GM21786 (cell line): ENCODE measurements around the gene KCMF1.
A peak's percentile ranks its signal among the peaks of the same experiment; 100 is the strongest.
"Not testable (repeated sequence)": the region's sequence is repeated elsewhere in the genome, so short reads cannot be mapped to it uniquely, and the experiment has no call there.

Experiments used
- ATAC-seq: cut with Tn5 transposase; IDR thresholded peaks from one replicate; pipeline ENCODE4 v1.9.1; 2021; ENCODE audit not compliant: unreplicated experiment

The KCMF1 gene

DNA sequence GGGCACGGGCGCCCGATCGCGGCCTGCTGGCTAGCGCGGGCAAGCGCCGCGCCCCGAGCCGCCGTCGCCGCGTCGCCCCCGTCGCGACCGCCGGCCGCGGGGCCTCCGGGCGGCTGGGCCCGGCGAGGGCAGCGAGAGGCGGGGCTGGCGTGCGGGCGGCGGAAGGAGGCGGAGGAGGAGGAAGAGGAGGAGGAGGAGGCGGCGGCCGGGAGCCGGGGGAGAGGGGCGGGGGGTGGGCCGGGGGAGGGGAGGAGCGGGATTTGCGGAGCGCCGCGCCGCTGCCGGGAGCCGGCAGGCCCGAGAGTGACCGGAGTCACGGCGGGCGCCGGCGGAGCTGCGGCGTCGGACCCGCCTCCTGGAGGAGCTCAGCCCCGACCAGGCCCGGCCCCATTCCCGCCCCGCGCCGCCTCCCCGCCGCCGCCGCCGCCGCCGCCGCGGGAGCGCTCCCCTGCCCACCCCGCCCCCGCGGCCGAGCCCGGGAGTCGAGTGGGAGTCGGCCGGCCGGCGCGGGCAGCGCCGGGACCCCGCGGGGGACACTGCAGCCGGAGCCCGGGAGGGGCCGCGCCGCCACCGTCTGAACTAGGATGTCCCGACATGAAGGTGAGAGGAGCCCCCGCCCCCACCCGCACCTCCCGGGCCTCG lies at the start of gene KCMF1:
TSS of gene KCMF1 (plus strand) at position 294 of the 642 bp plus-strand sequence. CDS start at position 585, 291 bp downstream.
- ATAC-seq, result peak; percentile 48

DNA sequence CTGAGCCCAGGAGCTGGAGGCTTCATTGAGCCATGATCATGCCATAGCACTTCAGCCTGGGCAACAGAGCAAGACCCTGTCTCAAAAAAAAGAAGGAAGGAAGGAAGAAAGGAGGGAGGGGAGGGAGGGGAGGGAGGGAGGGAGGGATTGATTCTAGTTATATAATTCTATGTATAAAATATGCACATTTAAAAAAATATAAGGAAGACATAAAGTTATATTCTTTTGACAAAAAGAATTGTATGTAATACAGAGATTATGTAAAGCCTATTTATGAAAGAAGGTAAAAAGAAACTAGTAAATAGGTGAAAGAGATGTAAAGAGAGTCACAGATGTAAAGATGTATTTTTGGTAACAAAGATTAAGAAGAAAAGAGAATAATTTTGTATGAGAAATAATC lies 48.0 kb upstream of the KCMF1 start:
- no peak for ATAC-seq

DNA sequence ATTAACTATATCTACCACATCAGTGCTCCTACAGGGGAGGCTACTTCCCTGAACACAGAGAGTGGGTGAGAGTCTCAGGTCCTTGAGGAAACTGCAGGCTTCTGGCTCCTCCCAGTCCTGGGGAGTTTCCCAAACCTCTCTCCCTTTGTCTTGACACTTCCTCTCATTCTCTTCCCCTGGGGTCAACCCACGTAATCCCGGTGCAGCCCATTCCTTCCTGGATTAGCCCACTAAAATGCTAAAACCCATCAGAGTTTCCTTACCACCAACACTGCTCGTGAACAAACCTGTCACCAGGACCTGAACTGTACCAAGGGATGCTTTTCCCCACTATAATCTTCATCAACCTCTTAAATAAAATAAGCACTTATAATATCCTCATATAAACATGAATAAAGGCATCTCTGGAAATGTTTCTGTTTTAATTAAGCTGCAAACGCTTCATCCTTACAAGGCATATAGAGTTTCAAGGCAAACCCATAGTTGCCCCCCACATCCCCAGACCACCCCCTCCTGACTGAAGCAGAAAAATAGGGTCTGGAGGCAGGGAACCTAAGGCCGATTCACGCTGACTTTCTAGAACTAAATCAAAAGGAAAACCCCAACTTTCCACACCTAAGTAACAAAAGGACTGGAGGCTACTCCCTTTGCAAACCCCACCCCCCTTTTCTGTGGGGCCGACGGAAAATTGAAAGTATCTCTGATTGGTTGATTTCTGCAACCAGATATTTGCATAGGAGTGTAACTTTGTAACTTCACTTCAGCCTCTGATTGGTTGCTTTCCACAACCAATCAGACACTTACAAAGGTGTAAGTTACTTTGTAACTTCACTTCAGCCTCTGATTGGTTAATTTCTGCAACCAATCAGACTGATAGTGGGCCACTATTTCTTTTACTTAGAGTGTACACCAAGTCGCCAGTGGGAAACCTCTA lies 46.5 kb upstream of the KCMF1 start:
- peak; percentile 17 for ATAC-seq

DNA sequence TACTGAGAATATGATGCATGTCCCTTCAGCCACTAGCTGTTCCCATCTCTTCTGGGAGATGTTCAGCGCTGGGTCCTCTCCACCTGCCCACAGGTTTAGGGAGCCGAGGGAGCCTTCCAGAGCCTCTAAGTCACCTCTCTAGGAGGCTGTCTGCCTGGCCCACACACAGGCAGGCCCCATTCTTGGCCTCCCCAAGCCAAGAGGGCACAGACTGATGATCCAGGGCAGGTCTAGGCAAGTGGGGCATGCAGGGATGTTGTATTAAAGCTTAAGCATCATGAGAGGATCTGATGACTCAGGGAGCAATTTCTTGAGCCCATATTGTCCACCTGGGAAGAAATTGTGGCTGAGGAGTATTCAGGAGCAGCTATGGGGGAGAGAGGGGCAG lies 45.6 kb upstream of the KCMF1 start:
- no peak for ATAC-seq

DNA sequence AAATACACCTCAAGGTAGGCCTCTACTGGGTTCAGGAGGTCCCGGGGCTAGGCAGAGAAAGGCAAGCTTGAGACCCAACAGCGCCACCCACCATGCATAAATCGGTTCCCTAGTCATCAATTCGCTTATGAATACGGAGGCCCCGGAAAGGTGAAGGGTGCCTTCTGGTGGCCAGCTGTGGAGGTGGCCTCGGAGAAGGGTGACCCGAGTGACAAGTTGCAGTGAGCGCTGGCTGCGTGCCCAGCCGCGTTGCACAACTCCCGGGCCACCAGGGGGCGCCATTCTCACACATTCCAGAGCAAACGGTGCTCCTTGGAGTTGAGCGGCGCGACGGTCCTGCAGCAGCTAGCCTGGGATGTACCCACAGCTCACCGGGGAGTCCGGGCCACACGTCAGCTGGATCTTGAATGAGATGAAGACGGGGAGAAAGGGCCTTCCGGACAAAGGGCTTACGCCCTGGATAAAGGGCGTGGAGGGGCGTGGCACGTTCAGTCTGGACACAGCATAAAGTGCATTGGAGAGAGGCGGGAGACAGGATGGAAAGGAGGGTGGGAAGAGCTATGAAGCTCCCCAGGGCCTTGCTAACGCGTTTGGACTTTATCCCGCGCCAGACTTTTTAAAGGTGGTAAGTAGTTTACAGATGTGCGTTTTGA lies 45.1 kb upstream of the KCMF1 start:
- peak; percentile 84 for ATAC-seq

DNA sequence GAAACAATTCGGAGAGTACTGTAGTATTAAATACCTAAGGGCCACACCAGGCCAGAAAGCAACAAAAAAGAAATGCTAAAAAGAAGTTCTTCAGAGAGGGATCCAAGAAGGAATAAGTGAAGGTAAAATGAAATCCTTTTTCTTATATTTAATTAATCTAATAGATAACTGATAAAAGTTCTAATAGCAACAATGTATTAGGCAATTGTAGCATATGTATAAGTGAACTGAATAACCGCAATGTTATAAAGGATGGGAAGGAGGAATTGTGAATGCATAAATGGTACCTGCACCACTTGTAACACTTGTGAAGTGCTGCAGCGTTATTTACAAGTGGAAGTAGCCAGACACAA lies 43.7 kb upstream of the KCMF1 start:
- no peak for ATAC-seq

DNA sequence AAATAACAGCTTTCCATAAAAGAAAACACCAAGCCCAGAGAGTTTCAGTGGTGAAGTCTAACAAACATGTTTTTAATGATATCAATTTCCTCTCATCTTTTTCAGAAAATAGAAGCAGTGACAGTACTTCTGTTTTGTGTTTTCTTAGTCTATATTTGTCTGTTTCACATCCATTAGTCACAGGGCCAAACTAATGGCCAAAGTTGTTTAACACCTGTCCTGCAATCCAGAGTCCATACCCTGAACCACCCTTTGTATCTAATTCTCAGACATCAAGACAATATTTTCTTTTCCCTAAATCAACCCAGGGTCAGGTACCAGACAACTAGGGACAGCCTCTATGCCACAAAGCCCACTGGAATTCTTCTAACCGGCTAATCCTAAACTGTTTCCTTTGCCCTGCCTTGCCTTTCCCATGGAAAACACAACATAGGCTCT lies 39.6 kb upstream of the KCMF1 start:
- ATAC-seq, result peak; percentile 78

DNA sequence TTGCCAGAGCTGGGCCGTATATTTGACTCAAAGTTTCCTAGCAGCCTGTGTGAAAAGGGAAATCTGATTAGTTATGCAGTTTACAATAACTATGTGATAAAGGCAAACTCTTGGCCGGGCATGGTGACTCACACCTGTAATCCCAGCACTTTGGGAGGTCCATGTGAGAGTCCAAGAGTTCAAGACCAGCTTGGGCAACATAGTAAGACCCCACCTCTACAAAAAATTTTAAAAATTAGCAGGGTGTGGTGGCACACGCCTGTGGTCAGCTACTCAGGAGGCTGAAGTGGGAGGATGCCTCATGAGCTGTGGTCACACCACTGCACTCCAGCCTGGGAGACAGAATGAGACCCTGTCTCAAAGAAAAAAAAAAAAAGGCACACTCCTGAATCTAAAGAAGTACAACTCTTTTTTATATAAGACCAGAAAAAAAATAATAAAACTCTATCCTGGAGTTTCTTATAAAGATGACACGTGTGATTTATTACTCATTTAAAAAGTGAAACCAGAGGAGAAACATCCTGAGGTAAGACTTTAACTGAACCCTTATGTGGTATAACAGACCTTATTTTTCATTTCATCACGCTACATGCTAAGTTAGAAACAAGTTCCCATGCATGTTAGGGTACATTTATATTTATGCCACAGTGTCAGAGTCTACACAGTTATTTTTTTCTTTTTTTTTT lies 32.6 kb upstream of the KCMF1 start:
- peak; percentile 38 for ATAC-seq

DNA sequence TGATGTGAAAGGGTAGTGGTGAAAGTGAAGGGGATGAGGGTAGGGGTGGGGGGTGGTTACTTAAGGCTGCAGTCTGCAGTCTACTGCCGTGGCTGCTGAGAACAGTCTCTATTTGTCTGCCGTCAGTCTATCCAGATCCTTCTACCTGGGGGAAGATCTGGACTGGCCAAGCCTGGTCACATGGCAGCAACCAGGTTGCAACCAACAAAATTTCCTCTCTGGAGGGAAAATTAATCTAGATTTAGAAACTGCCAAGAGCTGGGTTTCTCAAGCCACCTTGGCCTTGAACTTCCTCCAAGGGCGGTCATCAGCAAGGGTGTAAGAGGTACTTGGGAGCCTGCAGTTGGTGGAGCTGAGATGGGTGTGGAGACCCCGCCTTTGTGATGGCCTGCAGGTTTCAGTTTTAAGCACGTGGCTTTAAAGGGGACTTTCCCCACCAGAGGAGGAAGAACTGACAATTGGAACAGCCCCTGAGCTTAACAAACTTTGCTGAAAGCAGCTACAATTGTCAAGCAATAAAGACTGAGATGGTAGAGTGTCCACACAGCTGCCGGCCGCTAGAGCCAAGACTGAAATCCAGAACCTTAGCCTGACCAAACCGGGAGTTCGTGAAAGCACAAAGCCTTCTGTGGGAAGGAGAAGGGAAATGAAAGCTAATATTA lies 31.4 kb upstream of the KCMF1 start:
- ATAC-seq, result peak; percentile 75

DNA sequence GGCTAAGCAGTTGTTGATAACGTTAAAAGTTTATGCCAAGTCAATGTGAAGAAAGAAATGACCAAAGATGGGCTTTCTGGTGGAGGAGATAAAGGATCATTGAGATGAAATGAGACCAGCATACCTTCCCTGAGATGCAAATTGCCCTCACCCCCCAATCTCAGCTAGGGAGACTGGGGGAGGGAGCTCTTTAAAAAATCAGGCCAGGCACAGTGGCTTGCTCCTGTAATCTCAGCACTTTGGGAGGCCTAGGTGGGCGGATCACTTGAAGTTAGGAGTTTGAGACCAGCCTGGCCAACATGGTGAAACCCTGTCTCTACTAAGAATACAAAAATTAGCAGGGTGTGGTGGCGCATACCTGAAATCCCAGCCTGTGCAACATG lies 30.9 kb upstream of the KCMF1 start:
- ATAC-seq, result peak; percentile 1

DNA sequence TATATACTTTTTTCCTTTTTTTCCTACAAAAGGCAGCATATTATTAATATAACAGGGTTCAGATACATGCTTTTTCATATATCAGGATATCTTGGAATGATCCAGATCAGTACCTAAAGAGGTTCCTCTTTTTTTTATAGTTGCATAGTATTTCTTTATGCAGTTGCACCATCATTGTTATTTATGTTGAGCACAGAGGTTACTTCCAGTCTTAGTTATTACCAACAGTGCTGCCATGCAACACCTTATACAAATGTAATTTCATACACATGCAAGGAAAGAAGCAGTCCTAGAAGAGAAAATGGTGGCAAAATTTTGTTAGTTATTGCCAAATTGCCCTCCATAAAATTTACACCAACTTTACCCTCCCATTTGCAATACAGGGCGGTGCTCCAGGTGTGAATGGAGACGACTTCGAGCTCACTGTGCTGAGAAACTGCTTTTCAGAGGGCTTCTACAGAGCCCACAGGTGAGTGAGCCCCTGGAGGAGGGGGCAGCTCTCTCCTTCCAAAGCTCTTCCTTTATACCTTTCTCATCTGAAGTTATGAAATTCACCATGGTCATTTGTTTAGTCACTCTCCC lies 30.0 kb upstream of the KCMF1 start:
- ATAC-seq, result no peak

DNA sequence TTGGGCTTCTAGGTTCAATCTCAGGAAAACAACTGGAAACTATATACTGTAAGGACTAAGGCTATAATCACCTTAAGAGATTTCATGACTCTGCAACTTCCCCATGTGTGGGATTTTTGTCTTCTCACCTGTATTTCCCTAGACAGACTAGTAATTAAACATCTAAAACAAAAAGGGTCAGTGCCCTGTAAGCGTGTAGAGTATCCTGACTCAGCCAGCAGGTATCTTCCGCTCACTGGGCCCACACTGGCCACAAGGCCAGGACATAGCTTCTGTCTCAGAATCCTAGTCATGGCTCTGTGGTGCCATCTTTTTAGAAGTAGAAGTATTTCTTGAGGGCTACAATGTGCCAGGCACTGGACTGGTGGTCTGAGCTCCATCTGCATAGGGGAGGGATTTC lies 28.8 kb upstream of the KCMF1 start:
- no peak for ATAC-seq

DNA sequence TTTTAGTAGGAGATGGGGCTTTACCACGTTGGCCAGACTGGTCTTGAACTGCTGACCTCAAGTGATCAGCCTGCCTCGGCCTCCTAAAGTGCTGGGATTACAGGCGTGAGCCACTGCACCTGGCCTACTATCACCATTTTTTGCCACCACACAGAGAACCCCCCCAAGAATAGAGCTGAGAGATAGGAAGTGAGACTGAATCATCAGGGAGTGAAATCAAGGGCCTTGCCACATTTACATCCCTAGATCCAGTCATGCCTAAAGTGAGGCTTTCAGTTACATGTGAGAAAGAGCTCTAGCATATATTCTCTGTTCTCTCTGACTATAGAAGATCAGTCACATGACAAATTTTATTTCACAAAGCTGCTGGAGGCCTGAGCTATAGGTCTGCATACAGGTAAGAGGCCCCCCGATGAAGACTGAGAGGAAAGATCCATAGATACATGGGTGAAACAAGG lies 28.0 kb upstream of the KCMF1 start:
- peak; percentile 29 for ATAC-seq

DNA sequence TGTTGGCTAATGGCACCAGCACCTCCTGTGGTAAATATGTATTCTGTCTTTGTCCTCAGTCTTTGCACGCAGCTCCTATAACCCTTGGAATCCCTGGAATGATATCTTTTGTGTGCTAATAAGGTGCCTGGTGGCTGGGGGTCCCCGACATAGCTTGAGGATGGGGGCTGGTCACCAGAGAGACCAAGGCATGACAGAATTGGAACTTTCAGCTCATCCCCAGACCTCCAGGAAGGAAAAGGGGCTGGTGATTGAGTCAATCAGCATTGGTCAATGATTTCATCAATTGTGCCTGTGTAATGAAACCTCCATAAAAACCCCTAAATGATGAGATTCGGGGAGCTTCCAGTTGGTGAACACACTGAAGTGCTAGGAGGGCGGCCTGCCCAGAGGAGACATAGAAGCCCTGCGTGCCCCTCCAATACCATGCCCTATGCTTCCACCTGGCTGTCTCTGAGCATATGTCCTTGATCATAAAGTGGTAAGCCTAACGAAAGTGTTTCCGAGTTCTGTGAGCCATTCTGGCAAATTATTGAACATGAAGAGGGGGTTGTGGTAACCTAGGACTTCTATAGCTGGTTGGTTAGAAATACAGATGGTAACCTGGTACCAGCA lies 26.6 kb upstream of the KCMF1 start:
- ATAC-seq, result no peak

DNA sequence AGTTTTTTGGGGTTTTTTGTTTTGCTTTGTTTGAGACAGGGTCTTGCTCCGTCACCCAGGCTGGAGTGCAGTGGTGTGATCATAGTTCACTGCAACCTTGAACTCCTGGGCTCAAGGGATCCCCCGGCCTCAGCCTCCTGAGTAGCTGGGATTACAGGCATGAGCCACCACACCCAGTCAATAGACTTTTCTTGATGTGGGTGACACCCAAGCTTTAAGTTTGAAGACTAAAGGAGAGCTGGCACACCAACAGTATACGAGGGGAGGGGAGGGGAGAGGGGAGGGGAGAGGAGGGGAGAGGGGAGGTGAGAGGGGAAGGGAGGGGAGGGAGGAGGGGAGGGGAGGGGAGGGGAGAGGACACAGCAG lies 25.1 kb upstream of the KCMF1 start:
- ATAC-seq, result not testable (repeated sequence)

DNA sequence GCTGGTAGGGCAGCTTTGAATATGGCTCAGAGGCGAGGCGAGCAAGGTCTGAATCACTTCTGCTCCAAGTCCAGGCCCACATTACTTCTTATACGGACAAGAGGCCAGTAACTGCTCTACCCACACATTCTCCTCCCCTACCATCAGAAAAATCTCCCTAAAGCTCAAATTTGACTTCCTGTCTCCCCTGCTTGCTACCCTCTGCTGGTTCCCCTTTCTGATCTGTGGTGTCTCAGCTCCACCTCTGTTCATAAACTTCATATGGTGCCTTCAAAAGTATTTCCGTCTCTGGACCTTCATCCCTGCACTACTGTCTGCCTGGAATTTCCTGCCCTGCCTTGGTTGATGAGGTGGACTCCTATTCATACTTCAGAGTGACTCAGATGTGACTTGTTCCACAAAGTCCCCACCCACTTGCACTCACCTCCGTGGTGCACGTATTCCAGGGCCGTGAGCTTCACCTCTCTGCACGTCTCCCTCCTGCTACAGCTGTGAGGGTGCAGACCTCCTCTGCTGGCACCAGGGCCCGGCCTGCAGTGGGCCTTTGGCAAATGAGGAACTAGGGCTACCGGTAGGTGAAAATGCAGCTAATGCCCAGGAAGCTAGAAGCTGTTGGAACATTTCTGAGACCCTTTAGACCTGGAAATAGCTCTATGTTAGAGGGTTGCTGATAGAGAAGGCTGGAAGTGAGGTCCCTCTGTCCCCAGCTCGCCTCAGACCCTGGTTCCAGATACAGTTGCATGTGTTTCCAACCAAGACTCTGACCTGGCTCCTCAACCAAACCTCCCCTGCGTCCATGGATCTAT lies 24.6 kb upstream of the KCMF1 start:
- ATAC-seq, result peak; percentile 68

DNA sequence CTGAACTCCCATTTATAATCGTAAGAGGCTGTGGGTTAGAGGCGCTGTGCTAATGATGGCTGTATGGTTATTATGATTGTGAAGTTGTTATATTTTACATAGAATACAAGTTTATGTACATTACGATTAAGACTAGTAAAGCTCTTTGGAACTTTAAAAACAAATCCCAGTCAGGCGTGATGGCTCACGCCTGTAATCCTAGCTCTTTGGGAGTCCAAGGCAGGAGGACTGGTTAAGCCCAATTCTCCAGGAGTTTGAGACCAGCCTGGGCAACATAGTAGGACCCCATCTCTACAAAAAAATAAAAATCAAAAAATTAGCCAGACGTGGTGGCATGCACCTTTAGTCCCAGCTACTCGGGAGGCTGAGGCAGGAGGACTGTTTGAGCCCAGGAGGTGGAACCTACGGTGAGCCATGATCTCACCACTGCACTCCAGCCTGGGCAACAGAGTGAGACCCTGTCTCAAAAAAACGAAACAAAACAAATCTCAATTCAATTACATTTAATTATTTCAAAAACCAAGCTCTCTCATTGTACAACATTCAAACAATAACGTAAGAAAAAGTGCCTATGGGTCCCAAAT lies 23.9 kb upstream of the KCMF1 start:
- ATAC-seq, result no peak

DNA sequence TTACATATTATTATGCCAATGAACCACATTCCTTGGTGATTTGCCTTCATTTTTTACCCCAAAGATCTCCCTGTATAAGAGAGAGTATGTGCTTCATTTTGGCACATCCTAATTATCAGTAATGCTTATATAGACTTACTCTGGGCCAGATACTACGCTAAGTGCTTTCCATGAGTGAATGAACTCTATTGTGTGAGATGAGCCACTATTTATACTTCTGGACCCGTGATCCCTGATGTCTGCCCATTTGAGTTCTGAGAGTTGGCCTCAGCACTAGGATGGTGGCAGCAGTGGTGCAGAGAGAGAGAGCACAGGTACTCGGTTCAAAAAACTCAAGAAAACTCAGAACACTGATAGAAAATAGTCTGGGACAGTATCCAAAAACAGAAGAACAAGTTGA lies 17.4 kb upstream of the KCMF1 start:
- ATAC-seq, result no peak

DNA sequence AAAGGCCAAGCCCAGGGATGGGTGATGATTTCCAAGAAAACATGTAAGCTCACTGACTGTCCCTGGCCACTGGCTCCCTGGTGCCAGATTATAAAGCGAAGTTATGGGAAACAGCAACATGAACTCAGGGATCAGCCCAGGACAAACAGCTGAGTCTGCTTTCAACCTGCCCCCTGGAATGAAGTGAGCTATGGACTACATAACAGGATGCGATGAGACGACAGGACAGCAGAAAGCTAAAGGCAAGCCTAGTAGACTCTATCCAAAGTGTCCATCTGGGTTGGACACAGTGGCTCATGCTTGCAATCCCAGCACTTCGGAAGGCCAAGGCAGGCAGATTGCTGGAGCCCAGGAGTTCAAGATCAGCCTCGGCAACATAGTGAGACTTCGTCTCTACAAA lies 16.6 kb upstream of the KCMF1 start:
- ATAC-seq, result no peak
